Peyer's patch (tissue), 4 donors: ENCODE measurements around the gene IGSF11.

Experiments used
- CTCF ChIP-seq, 6 experiments: fragments of 450-650 bp in 4 of 6; fragments of 200-600 bp in 2 of 6; sonication (generic) in 1 of 6; IDR thresholded peaks; one replicate each; pipeline ENCODE4 v1.5.1; 2017 to 2019; ENCODE audit warnings: antibody characterized with exemption in 6 of 6, mild to moderate bottlenecking in 3 of 6, moderate library complexity in 1 of 6
- POLR2A ChIP-seq, 2 donors: fragments of 450-650 bp; IDR thresholded peaks; one replicate each; pipeline ENCODE4 v1.5.1; 2017; ENCODE audit warnings: antibody characterized with exemption in 2 of 2, mild to moderate bottlenecking in 2 of 2, moderate library complexity in 2 of 2

DNA sequence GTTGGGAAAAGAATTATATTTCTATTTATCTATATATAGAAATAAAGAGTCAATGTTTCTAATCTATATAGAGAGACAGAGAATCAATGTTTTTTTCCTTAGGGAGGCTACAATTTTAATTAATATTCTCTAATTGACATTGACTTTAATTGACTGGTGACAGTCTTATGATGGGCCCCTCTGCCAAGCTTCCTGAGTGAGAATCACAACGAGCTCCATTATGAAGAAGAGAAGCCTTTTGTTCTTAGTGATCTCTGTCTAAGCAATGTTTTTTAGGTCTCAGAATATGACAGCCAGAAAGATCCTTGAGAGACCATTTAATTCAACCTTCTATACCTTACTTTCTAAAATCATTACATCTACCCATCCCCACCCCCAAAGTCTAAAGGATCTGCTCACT lies 70.9 kb downstream of the IGSF11 start:
- TF ChIP-seq CTCF (IDR thresholded peaks at IDR 0.05) (no peak), POLR2A (IDR thresholded peaks at IDR 0.05) (no peak)
